Panc1 (cell line): ENCODE measurements around the gene ZNF683. TPM values are rescaled to one million over a fixed set of nuclear protein-coding genes. Genes with fewer than 3 reads are reported as not detected.
A peak's percentile ranks its signal among the peaks of the same experiment; 100 is the strongest.

ENCODE experiments used
- ATAC-seq: fragments of 200-7000 bp; cut with Tn5 transposase; 2 replicates; pipeline ENCODE4 v1.9.1; 2020; ENCODE audit warnings: mild to moderate bottlenecking, moderate library complexity
- BruUV-seq: library from RNA; stranded (reverse); fragments of 400-500 nt; replicated peaks from 2 replicates; lab custom pipeline; 2021; lab: Mats Ljungman, UMichigan
- CTCF ChIA-PET: fragments of 300-600 bp; sonication (Branson Sonifier 250); formaldehyde crosslinking; loops from one replicate; lab custom pipeline; 2022; ENCODE audit warnings: antibody characterized with exemption; lab: Charles Lee
- POLR2A ChIA-PET: fragments of 300-600 bp; sonication (Branson Sonifier 250); formaldehyde crosslinking; loops from one replicate; lab custom pipeline; 2022; ENCODE audit warnings: antibody characterized with exemption; lab: Charles Lee
- DNase-seq: peaks from one replicate; pipeline ENCODE4 v3.0.0-alpha.2; 2010; ENCODE audit warnings: low read depth, low spot score
- H3K27ac ChIP-seq: 2 replicates; pipeline ENCODE4 v1.5.1; 2011; ENCODE audit warnings: mild to moderate bottlenecking, low read length, inconsistent platforms
- H3K27me3 ChIP-seq: fragments of 200-500 bp; sonication (Bioruptor generic); 2 replicates; pipeline ENCODE4 v1.6.0; 2014; ENCODE audit warnings: low read length, inconsistent platforms; ENCODE audit not compliant: control insufficient read depth, insufficient read depth
- H3K36me3 ChIP-seq: fragments of 200-500 bp; sonication (Bioruptor generic); 2 replicates; pipeline ENCODE4 v1.5.1; 2014; ENCODE audit warnings: inconsistent platforms, mild to moderate bottlenecking, low read length, moderate library complexity; ENCODE audit not compliant: control insufficient read depth, insufficient read depth
- H3K4me1 ChIP-seq: 2 replicates; pipeline ENCODE4 v1.5.1; 2011; ENCODE audit warnings: inconsistent platforms, mild to moderate bottlenecking, low read length, moderate library complexity; ENCODE audit not compliant: control insufficient read depth, insufficient read depth
- H3K4me3 ChIP-seq, 2 experiments: 2 replicates each; pipeline ENCODE4 v1.5.1; 2011 to 2012; ENCODE audit warnings: low read depth in 2 of 2, low read length in 2 of 2, mild to moderate bottlenecking in 2 of 2, inconsistent platforms in 1 of 2, moderate library complexity in 1 of 2
- H3K9me3 ChIP-seq: fragments of 200-500 bp; sonication (Bioruptor generic); 2 replicates; pipeline ENCODE4 v1.5.1; 2014; ENCODE audit warnings: low read depth, mild to moderate bottlenecking, inconsistent platforms, low read length, moderate library complexity; ENCODE audit not compliant: control insufficient read depth, insufficient read depth
- POLR2AphosphoS5 ChIP-seq: IDR thresholded peaks from 2 replicates; pipeline ENCODE4 v1.6.1; 2012; ENCODE audit warnings: mild to moderate bottlenecking, low read depth, low read length, moderate library complexity
- SIN3A ChIP-seq: IDR thresholded peaks from 2 replicates; pipeline ENCODE4 v1.6.1; 2012; ENCODE audit warnings: low read depth, mild to moderate bottlenecking, low read length, moderate library complexity, borderline replicate concordance; ENCODE audit not compliant: insufficient read depth
- TCF7L2 ChIP-seq: IDR thresholded peaks from 2 replicates; pipeline ENCODE4 v1.6.1; 2011; ENCODE audit warnings: mild to moderate bottlenecking, low read depth, low read length, inconsistent platforms
- in situ Hi-C: cut with HindIII; loops from 2 replicates; pipeline ENCODE4 v1.10.0; 2016; ENCODE audit warnings: low sequenced_read_pairs, low pct_unique_long_range_greater_than_20kb
- intact Hi-C: fragments of 100-400 bp; cut with micrococcal nuclease; formaldehyde crosslinking; loops from one replicate; pipeline ENCODE4 v1.10.0; 2022; ENCODE audit not compliant: unreplicated experiment
- total RNA-seq: library from RNA; stranded (reverse); gene quantifications from one replicate; pipeline ENCODE4 v1.2.1, GENCODE V29; 2021; ENCODE audit not compliant: unreplicated experiment
- TF ChIP-seq, protein P1 (sequence below): fragments of 450-650 bp; IDR thresholded peaks from 2 replicates; pipeline ENCODE4 v1.5.1; 2017; ENCODE audit warnings: mild to moderate bottlenecking
- TF ChIP-seq, protein P2 (sequence below), 2 experiments: IDR thresholded peaks; 2 replicates each; pipeline ENCODE4 v1.6.1; 2011 to 2012; ENCODE audit warnings: low read depth in 2 of 2, control low read depth in 1 of 2, low read length in 1 of 2, mild to moderate bottlenecking in 1 of 2, moderate library complexity in 1 of 2; ENCODE audit not compliant: insufficient read depth in 1 of 2

ZNF683 gene
- total RNA-seq, 1 experiment from 2014 or later: not detected

DNA sequence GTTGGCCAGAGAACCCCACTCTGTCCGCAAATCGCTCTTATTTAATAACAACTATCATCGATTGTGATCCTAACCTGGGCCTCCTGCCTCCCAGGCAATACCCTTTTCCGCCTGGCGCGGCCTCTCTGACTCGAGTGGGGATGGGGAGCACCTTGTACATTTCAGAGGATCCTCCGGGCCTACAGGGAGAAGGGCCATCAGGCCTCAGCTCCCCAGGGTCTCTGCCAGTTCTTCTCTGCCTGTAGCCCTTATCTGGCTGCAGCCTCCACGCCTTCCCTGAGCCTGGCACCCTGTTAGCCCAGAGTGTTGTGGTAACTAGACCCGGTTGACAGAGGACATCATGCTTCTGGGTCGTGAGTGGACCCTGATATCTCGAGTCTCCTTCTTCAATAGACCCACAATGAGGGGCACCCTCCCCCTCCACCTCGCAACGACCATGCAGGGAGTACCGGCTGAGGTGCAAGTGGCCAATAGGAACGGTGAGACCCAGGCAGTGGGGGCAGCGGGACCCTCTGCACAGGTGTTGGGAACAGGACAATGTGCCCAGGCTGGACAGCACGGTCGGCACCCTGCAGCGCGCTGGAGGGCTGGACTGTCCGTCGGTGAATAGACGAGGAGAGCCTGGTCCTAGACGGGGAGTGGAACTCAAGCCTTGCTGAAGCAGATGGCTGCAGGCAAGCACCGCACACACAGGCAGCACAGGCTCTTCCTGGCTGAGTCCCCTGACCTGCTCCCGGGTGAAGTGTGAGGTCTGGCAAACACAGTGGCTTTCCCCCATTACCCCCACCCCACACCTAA, 11.5 kb downstream of the ZNF683 start:
- BruUV-seq: no TSS peak
- in situ Hi-C loops (no loop called here), intact Hi-C loops (no loop called here)
- TF ChIP-seq POLR2AphosphoS5 (no peak), SIN3A (no peak), TCF7L2 (no peak)
- TF ChIP-seq, protein P1, sequence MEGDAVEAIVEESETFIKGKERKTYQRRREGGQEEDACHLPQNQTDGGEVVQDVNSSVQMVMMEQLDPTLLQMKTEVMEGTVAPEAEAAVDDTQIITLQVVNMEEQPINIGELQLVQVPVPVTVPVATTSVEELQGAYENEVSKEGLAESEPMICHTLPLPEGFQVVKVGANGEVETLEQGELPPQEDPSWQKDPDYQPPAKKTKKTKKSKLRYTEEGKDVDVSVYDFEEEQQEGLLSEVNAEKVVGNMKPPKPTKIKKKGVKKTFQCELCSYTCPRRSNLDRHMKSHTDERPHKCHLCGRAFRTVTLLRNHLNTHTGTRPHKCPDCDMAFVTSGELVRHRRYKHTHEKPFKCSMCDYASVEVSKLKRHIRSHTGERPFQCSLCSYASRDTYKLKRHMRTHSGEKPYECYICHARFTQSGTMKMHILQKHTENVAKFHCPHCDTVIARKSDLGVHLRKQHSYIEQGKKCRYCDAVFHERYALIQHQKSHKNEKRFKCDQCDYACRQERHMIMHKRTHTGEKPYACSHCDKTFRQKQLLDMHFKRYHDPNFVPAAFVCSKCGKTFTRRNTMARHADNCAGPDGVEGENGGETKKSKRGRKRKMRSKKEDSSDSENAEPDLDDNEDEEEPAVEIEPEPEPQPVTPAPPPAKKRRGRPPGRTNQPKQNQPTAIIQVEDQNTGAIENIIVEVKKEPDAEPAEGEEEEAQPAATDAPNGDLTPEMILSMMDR: no peak
- TF ChIP-seq, protein P2, sequence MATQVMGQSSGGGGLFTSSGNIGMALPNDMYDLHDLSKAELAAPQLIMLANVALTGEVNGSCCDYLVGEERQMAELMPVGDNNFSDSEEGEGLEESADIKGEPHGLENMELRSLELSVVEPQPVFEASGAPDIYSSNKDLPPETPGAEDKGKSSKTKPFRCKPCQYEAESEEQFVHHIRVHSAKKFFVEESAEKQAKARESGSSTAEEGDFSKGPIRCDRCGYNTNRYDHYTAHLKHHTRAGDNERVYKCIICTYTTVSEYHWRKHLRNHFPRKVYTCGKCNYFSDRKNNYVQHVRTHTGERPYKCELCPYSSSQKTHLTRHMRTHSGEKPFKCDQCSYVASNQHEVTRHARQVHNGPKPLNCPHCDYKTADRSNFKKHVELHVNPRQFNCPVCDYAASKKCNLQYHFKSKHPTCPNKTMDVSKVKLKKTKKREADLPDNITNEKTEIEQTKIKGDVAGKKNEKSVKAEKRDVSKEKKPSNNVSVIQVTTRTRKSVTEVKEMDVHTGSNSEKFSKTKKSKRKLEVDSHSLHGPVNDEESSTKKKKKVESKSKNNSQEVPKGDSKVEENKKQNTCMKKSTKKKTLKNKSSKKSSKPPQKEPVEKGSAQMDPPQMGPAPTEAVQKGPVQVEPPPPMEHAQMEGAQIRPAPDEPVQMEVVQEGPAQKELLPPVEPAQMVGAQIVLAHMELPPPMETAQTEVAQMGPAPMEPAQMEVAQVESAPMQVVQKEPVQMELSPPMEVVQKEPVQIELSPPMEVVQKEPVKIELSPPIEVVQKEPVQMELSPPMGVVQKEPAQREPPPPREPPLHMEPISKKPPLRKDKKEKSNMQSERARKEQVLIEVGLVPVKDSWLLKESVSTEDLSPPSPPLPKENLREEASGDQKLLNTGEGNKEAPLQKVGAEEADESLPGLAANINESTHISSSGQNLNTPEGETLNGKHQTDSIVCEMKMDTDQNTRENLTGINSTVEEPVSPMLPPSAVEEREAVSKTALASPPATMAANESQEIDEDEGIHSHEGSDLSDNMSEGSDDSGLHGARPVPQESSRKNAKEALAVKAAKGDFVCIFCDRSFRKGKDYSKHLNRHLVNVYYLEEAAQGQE (IDR thresholded peaks at IDR 0.05; ENCODE audit: insufficient read depth in 1 of 2, low read depth in 2 of 2, low read length in 1 of 2): no peak
- CTCF ChIA-PET: interaction anchor here (1.7 kb wide), 1 partner anchor 40 kb away, joined by 4 read pairs; no protein-coding TSS in a partner anchor
- Histone ChIP-seq H3K4me1 (peaks cover 4% of the 10 kb centered on the region; the same call in 1 of the 2 replicates), H3K27ac (no peak overlapping the region), H3K4me3 (no peak overlapping the region; a peak in 1 of 4 replicates), H3K36me3 (no peaks in the 10 kb centered on the region), H3K27me3 (no peaks in the 10 kb centered on the region), H3K9me3 (no peaks in the 10 kb centered on the region)
- no peak for DNase-seq
- POLR2A ChIA-PET: no interaction called here
- no peak for ATAC-seq

DNA sequence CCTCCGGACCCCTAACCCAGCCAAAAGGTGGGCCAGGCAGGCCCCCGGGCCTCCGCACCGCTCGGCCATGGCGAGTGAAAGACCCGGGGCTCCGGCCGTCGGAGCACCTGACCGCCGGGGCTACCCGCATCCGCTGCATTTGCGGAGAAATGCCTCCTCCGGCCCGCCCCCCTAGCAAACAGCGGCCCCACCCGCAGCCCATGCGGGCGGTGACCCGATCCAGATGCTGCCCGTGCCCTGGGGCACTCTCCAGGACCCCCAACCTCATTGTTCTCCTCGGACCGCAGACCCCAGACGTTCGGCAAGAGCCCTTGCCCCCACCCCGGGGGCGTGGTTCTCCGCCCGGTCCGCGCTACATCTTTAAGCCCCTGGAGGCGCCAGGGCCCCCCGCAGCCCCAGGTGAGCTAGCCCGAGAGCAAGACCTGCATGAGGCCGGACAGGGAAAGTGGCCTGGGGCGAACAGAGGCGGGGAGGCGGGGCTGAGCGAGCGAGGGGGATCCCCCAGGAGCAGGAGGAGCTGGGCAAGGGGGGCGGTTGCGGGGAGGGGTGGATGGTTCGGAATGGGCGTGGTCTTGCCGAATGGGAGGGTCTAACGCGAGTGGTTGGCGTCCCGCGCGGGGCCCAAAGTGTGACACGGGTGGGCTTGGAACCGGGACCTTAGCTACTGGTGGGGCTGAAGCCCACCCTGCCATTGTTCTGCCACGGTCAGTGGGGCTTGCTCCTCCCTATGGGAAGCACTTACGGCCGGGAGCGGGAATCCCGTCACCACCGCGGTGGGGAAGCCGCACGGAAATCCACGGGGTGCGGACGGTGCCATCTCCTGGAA, 12.4 kb downstream of the ZNF683 start:
- intact Hi-C loops: no loop called here
- H3K4me3 ChIP-seq: peak overlapping the region in 1 of 2 experiments; percentile 1; a peak in 1 of 4 replicates
- DNase-seq (no peak), ATAC-seq (no peak)
- H3K27me3 ChIP-seq: no peaks in the 10 kb centered on the region
- ChIA-PET POLR2A (no interaction called here), CTCF (no interaction called here)
- H3K9me3 ChIP-seq: no peaks in the 10 kb centered on the region
- H3K27ac ChIP-seq: no peak overlapping the region
- H3K4me1 ChIP-seq: peaks cover 4% of the 10 kb centered on the region; the same call in 1 of the 2 replicates
- in situ Hi-C loops: no loop called here
- no TSS peak for BruUV-seq
- no peaks in the 10 kb centered on the region for H3K36me3 ChIP-seq
- no peak for TF ChIP-seq POLR2AphosphoS5
- no peak for TF ChIP-seq TCF7L2
- TF ChIP-seq, protein P2 (IDR thresholded peaks at IDR 0.05; ENCODE audit: insufficient read depth in 1 of 2, low read depth in 2 of 2, low read length in 1 of 2): no peak
- TF ChIP-seq, protein P1: no peak
- TF ChIP-seq SIN3A: no peak
